ENCODE data around the gene TMEM100.

Gene TMEM100

DNA sequence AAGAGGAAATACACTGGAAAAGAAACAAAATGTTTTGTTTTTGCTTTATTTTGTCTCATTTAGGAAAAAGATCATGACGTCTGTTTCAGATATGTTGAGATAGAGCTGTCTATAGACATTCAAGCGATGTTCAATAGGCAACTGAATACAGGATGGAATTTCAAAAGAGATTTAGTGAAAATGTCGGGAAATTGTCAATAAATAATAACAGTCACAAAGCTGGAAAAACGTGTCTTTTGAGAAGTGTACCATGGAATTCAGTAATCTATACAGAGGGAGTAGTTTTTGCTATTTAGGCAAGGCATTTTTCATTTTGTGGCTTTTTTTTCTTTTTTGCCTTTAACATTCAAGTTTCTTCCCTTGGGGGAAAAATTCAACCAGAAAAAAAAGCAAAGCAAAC lies 33.0 kb downstream of the TMEM100 start:
- peaks cover 0 to 3% of the 10 kb centered on the region in 2 donors for H3K27me3 ChIP-seq
- no peak for DNase-seq
- intact Hi-C loops (cut with DNase I; ENCODE audit: low total_unique reads) = no loop called here
- no peak overlapping the region for H3K4me3 ChIP-seq
- no peaks in the 10 kb centered on the region for H3K36me3 ChIP-seq
- H3K9me3 ChIP-seq = no peaks in the 10 kb centered on the region
- H3K27ac ChIP-seq = no peak overlapping the region
- TF ChIP-seq, protein P1, sequence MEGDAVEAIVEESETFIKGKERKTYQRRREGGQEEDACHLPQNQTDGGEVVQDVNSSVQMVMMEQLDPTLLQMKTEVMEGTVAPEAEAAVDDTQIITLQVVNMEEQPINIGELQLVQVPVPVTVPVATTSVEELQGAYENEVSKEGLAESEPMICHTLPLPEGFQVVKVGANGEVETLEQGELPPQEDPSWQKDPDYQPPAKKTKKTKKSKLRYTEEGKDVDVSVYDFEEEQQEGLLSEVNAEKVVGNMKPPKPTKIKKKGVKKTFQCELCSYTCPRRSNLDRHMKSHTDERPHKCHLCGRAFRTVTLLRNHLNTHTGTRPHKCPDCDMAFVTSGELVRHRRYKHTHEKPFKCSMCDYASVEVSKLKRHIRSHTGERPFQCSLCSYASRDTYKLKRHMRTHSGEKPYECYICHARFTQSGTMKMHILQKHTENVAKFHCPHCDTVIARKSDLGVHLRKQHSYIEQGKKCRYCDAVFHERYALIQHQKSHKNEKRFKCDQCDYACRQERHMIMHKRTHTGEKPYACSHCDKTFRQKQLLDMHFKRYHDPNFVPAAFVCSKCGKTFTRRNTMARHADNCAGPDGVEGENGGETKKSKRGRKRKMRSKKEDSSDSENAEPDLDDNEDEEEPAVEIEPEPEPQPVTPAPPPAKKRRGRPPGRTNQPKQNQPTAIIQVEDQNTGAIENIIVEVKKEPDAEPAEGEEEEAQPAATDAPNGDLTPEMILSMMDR (IDR thresholded peaks at IDR 0.05) = no peak
- no peaks in the 10 kb centered on the region for H3K4me1 ChIP-seq

DNA sequence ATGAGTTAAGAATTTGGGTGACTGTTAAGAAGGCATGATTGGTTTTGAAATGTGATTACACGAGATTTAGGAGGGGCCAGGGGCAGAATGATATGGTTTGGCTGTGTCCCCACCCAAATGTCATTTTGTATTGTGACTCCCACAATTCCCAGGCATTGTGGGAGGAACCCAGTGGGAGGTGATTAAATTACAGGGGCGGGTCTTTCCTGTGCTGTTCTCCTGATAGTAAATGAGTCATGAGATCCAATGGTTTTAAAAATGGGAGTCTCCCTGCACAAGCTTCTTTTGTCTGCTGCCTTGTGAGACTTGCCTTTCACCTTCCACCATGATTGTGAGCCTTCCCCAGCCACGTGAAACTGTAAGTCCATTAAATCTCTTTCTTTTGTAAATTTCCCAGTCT lies 34.6 kb downstream of the TMEM100 start:
- TF ChIP-seq, protein P1 (IDR thresholded peaks at IDR 0.05) = no peak
- DNase-seq = no peak
- H3K4me3 ChIP-seq = no peak overlapping the region

DNA sequence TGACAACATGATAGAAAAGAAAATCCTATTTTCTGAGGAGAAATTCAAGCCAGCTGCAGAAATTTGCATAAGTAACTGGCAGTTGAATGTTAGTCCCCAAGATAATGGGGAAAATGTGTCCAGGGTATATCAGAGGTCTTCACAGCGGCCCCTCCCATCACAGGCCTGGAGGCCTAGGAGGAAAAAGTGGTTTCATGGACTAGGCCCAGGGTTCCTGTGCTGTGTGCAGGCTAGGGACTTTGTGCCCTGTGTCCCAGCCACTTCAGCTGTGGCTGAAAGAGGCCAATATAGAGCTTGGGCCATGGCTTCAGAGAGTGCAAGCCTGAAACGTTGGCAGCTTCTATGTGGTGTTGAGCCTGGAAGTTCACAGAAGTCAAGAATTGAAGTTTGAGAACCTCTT lies 35.6 kb downstream of the TMEM100 start:
- TF ChIP-seq, protein P1 (IDR thresholded peaks at IDR 0.05) = no peak
- H3K36me3 ChIP-seq = no peaks in the 10 kb centered on the region
- peaks cover 0 to 3% of the 10 kb centered on the region in 2 donors for H3K27me3 ChIP-seq
- no peaks in the 10 kb centered on the region for H3K4me1 ChIP-seq
- DNase-seq = no peak
- H3K9me3 ChIP-seq = no peaks in the 10 kb centered on the region
- H3K27ac ChIP-seq = no peak overlapping the region
- intact Hi-C loops (cut with DNase I; ENCODE audit: low total_unique reads) = no loop called here
- no peak overlapping the region for H3K4me3 ChIP-seq

More for the DNA sequence above, 34.6 kb downstream of the TMEM100 start:
- Histone ChIP-seq H3K4me1 (no peaks in the 10 kb centered on the region), H3K36me3 (no peaks in the 10 kb centered on the region), H3K9me3 (no peaks in the 10 kb centered on the region), H3K27me3 (peaks cover 0 to 3% of the 10 kb centered on the region in 2 donors), H3K27ac (no peak overlapping the region)
- intact Hi-C loops (cut with DNase I; ENCODE audit: low total_unique reads) = no loop called here

DNA sequence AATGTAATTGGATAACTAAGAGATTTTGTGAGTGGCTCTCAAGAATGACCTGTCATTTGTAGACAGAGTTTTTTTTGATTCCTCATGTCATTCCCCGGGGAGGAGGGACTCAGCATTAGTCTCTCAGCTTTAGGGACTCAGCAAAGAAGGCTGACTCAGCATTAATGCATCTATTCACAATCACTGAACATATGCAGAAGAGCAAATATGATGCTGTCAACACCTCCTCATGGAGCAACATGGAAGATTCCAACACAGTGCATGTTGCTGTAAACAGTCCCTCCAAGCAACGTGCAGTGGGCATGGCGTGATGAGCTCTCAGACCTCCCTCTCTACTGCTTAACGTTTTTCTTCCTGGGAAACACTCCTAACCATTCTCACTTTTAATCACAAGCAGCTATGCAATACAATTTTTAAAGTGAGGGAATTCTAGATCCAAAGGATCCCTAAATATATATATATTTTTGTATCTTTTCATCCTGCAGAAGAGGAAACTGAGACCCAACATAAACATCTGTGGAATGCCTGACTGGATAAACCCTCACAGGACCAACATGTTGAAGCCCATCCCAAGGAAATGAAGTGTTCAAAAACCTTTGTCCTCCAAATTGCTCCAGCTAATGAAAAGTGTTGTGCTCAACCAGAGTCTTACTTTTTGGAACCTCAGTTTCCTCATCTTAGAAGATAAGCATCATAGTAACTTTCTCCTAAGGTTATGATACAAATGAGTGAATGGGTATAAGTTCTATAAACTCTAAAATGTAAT lies 38.9 kb downstream of the TMEM100 start:
- intact Hi-C loops (cut with DNase I; ENCODE audit: low total_unique reads) = no loop called here
- Histone ChIP-seq H3K27ac (no peak overlapping the region), H3K4me1 (no peaks in the 10 kb centered on the region), H3K27me3 (peaks cover 0 to 3% of the 10 kb centered on the region in 2 donors), H3K9me3 (no peaks in the 10 kb centered on the region), H3K36me3 (no peaks in the 10 kb centered on the region), H3K4me3 (no peak overlapping the region)
- TF ChIP-seq, protein P1 (IDR thresholded peaks at IDR 0.05) = no peak
- DNase-seq = no peak

DNA sequence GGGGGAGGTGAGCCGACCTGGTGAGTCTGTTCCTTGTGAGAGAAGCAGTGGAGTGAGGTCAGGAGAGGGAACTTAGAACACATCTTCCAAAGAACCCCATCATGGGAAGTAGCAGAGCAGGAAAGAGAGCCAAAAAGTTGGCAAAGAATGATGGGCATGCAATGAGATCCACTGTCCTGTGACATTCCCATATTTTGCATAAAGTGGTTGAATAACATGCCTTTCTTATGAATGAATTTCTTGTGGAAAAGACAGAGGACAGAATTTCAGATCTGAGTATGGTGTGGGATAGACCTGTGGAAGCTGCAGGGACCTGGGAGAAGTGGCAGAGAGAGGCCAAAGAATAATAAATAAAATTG lies 41.3 kb downstream of the TMEM100 start:
- no peaks in the 10 kb centered on the region for H3K27me3 ChIP-seq
- H3K27ac ChIP-seq = no peak overlapping the region
- no peaks in the 10 kb centered on the region for H3K36me3 ChIP-seq
- H3K4me3 ChIP-seq = no peak overlapping the region
- TF ChIP-seq, protein P1 (IDR thresholded peaks at IDR 0.05) = no peak
- intact Hi-C loops (cut with DNase I; ENCODE audit: low total_unique reads) = no loop called here
- H3K9me3 ChIP-seq = no peaks in the 10 kb centered on the region
- no peak for DNase-seq
- H3K4me1 ChIP-seq = no peaks in the 10 kb centered on the region

Measured in tibial artery (tissue), 4 donors.